ENCODE data around the gene ACTG1.

DNA sequence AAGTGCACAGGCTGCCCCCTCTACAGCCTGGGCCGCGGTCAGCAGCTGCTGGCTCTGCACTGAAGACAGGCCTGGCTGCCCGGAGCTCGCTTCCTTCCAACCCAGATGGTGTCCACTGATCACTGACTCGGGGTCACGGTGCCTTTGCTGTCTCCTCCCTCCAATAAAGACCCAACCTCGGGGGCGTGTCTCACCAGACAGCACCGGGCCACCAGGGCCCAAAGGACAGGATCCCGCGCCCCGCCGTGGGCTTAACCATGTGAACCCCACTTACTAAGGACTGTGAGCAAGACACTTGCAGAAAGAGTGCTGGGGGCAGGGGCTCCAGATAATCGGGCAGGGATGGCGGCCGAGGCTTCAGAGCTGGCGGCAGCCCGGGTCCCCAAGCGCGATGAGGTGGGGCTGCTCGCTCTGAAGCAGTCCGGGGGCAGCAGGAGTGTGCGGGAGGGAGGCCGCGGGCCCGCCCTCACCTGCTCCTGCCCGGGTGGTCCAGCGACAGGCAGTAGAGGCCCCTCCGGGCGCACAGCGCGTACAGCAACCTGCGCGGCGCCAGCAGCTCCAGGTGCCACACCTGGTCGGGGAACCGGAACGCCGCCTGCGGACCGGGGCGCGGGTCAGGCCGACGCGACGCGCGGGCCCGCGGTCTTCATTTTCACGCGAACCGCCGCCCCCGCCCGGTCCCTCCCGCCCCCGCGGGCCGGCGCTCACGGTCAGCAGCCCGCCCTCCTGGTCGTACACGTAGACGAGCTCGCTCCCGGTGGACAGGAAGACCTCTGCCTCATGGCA is 39.1 kb upstream of the ACTG1 start:
- no peak for TF ChIP-seq SP1 (IDR thresholded peaks at IDR 0.05)
- no peak for TF ChIP-seq SUZ12 (IDR thresholded peaks at IDR 0.05)
- no peak for TF ChIP-seq NFRKB (IDR thresholded peaks at IDR 0.05)
- no peak for TF ChIP-seq HDGF (IDR thresholded peaks at IDR 0.05; ENCODE audit: borderline replicate concordance)
- no peak for TF ChIP-seq CTBP1 (IDR thresholded peaks at IDR 0.05; ENCODE audit: borderline replicate concordance)
- TF ChIP-seq, protein P1, sequence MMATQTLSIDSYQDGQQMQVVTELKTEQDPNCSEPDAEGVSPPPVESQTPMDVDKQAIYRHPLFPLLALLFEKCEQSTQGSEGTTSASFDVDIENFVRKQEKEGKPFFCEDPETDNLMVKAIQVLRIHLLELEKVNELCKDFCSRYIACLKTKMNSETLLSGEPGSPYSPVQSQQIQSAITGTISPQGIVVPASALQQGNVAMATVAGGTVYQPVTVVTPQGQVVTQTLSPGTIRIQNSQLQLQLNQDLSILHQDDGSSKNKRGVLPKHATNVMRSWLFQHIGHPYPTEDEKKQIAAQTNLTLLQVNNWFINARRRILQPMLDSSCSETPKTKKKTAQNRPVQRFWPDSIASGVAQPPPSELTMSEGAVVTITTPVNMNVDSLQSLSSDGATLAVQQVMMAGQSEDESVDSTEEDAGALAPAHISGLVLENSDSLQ (IDR thresholded peaks at IDR 0.05): no peak
- TF ChIP-seq FOXA1 (IDR thresholded peaks at IDR 0.05): no peak
- no peak for TF ChIP-seq ZNF384 (IDR thresholded peaks at IDR 0.05)

Data from HEK293T (cell line).